BLaER1 (cell line): ENCODE data around the gene U2AF1L4.

Experiments used
- H3K27ac ChIP-seq: shearing (Covaris generic); formaldehyde crosslinking; 2 replicates; pipeline ENCODE4 v1.8.1; 2022
- H3K27me3 ChIP-seq: shearing (Covaris generic); formaldehyde crosslinking; 2 replicates; pipeline ENCODE4 v1.8.1; 2022
- H3K36me3 ChIP-seq: shearing (Covaris generic); formaldehyde crosslinking; 2 replicates; pipeline ENCODE4 v1.8.1; 2022
- H3K4me1 ChIP-seq: shearing (Covaris generic); formaldehyde crosslinking; 2 replicates; pipeline ENCODE4 v1.8.1; 2022
- H3K4me2 ChIP-seq: shearing (Covaris generic); formaldehyde crosslinking; 2 replicates; pipeline ENCODE4 v1.8.1; 2022
- H3K4me3 ChIP-seq: shearing (Covaris generic); formaldehyde crosslinking; 2 replicates; pipeline ENCODE4 v1.8.1; 2022
- H3K9ac ChIP-seq: shearing (Covaris generic); formaldehyde crosslinking; 2 replicates; pipeline ENCODE4 v1.8.1; 2022
- H3K9me3 ChIP-seq: shearing (Covaris generic); formaldehyde crosslinking; 2 replicates; pipeline ENCODE4 v1.8.1; 2022
- H4K20me1 ChIP-seq: shearing (Covaris generic); formaldehyde crosslinking; 2 replicates; pipeline ENCODE4 v1.8.1; 2022
- Cebpa-rat ChIP-seq: shearing (Covaris generic); IDR thresholded peaks from 2 replicates; pipeline ENCODE4 v1.8.1; 2022

Gene U2AF1L4

GRCh38 chr19:35781650-35782049 is 36.4 kb upstream of the U2AF1L4 start:
- peaks cover 84% of the 10 kb centered on the region for H3K36me3 ChIP-seq
- H3K27me3 ChIP-seq, result no peaks in the 10 kb centered on the region
- no peak overlapping the region for H3K27ac ChIP-seq
- no peak overlapping the region for H3K4me3 ChIP-seq
- no peak overlapping the region for H3K4me2 ChIP-seq
- H3K9ac ChIP-seq, result no peak overlapping the region
- no peaks in the 10 kb centered on the region for H3K9me3 ChIP-seq
- H3K4me1 ChIP-seq, result peaks cover 34% of the 10 kb centered on the region
- H4K20me1 ChIP-seq, result peaks cover 29% of the 10 kb centered on the region
- no peak for TF ChIP-seq Cebpa-rat

GRCh38 chr19:35780717-35781116 is 35.5 kb upstream of the U2AF1L4 start:
- Histone ChIP-seq H3K4me3 (no peak overlapping the region), H3K9me3 (no peaks in the 10 kb centered on the region), H3K9ac (no peak overlapping the region), H3K4me1 (peaks cover 41% of the 10 kb centered on the region), H3K4me2 (no peak overlapping the region), H3K27me3 (no peaks in the 10 kb centered on the region), H4K20me1 (peaks cover 34% of the 10 kb centered on the region), H3K36me3 (peaks cover 76% of the 10 kb centered on the region), H3K27ac (no peak overlapping the region)
- no peak for TF ChIP-seq Cebpa-rat

DNA sequence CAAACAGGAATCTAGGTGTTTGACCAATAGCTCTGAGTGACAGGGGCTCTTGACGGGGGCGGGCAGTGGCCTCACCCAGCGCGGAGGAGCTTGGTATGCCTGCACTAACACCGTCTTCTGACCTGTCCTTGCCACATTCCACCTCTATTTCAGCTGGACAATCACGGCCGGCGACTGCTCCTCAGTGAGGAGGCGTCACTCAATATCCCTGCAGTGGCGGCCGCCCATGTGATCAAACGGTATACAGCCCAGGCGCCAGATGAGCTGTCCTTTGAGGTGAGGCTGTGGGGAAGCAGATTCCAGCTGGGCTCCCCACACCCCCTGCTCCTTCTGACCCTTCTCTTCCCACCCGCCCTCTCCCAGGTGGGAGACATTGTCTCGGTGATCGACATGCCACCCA is 34.8 kb upstream of the U2AF1L4 start:
- H3K9ac ChIP-seq, result no peak overlapping the region
- peaks cover 69% of the 10 kb centered on the region for H3K36me3 ChIP-seq
- H4K20me1 ChIP-seq, result peaks cover 34% of the 10 kb centered on the region
- H3K4me3 ChIP-seq, result no peak overlapping the region
- no peaks in the 10 kb centered on the region for H3K27me3 ChIP-seq
- H3K4me1 ChIP-seq, result peaks cover 41% of the 10 kb centered on the region
- no peaks in the 10 kb centered on the region for H3K9me3 ChIP-seq
- H3K4me2 ChIP-seq, result no peak overlapping the region
- no peak overlapping the region for H3K27ac ChIP-seq
- TF ChIP-seq Cebpa-rat, result no peak

DNA sequence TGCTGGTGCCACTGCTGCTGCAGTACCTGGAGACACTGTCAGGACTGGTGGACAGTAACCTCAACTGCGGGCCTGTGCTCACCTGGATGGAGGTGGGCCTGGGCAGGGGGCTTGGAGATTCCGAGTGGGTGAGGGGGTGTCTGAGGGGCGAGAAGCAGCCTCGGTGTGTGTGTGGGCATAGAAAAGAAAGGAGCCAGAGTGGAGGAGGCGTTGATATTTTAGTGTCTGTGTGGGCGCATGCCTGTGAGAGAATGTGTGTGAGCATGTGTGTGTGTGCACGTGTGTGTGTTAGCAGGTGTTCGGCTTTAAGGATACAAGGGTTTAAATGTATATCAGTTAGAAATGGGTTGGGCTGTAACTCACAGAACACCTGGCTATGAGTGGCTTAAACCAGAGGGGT is 33.8 kb upstream of the U2AF1L4 start:
- Histone ChIP-seq H3K4me3 (no peak overlapping the region), H3K4me1 (peaks cover 48% of the 10 kb centered on the region), H3K27ac (no peak overlapping the region), H3K36me3 (peaks cover 64% of the 10 kb centered on the region), H3K4me2 (no peak overlapping the region), H3K9me3 (no peaks in the 10 kb centered on the region), H4K20me1 (peaks cover 34% of the 10 kb centered on the region), H3K27me3 (no peaks in the 10 kb centered on the region), H3K9ac (no peak overlapping the region)
- no peak for TF ChIP-seq Cebpa-rat

DNA sequence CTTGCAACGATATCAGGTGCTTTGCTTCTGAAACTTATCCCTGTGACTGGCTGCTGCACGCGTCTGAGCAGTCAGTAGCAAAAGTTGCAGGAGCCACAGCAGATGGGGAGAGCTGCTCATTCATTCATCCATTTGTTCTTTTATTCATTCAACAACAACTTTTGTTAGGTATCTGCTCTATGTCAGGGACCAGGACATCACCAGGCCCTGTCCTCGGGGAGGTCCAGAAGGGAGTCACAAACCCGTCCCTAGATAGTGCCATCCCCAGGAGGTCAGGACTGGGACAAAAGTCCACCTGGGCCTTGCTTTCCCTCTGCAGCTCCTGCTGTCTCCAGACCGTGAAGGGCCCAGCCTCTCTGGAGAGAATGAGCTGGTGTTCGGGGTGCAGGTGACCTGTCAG is 32.7 kb upstream of the U2AF1L4 start:
- Histone ChIP-seq H3K9me3 (no peaks in the 10 kb centered on the region), H3K27me3 (no peaks in the 10 kb centered on the region), H3K4me2 (no peak overlapping the region), H3K9ac (no peak overlapping the region), H3K4me1 (peaks cover 38% of the 10 kb centered on the region), H3K4me3 (no peak overlapping the region), H4K20me1 (peaks cover 34% of the 10 kb centered on the region), H3K27ac (peak overlapping the region; percentile 3; the same call in 1 of the 2 replicates), H3K36me3 (peaks cover 55% of the 10 kb centered on the region)
- TF ChIP-seq Cebpa-rat, result no peak

- peak overlapping the region; percentile 92 for H3K4me2 ChIP-seq
- no peak overlapping the region; the same call in 1 of the 2 replicates for H3K4me3 ChIP-seq
- 0 out of 2 replicates have a peak overlapping the region, but pooled peaks have one; percentile 22 for H3K27ac ChIP-seq
- H3K9me3 ChIP-seq, result no peaks in the 10 kb centered on the region
- peaks cover 31% of the 10 kb centered on the region for H3K4me1 ChIP-seq
- no peak for TF ChIP-seq Cebpa-rat
- H3K9ac ChIP-seq, result peak overlapping the region; percentile 77; the same call in 1 of the 2 replicates
- no peaks in the 10 kb centered on the region for H3K27me3 ChIP-seq
- H3K36me3 ChIP-seq, result peaks cover 48% of the 10 kb centered on the region
- peaks cover 34% of the 10 kb centered on the region for H4K20me1 ChIP-seq
Observed at GRCh38 chr19:35777086-35777841, 32.0 kb upstream of the U2AF1L4 start.

GRCh38 chr19:35776102-35776788 is 31.0 kb upstream of the U2AF1L4 start:
- H3K4me2 ChIP-seq, result peak overlapping the region; percentile 92
- H3K27me3 ChIP-seq, result no peaks in the 10 kb centered on the region
- no peak for TF ChIP-seq Cebpa-rat
- H3K4me3 ChIP-seq, result peak overlapping the region; percentile 75
- H3K9ac ChIP-seq, result peak overlapping the region; percentile 77
- no peaks in the 10 kb centered on the region for H3K9me3 ChIP-seq
- H3K27ac ChIP-seq, result 0 out of 2 replicates have a peak overlapping the region, but pooled peaks have one; percentile 70
- peaks cover 29% of the 10 kb centered on the region for H4K20me1 ChIP-seq
- peaks cover 38% of the 10 kb centered on the region for H3K36me3 ChIP-seq
- peaks cover 25% of the 10 kb centered on the region for H3K4me1 ChIP-seq

DNA sequence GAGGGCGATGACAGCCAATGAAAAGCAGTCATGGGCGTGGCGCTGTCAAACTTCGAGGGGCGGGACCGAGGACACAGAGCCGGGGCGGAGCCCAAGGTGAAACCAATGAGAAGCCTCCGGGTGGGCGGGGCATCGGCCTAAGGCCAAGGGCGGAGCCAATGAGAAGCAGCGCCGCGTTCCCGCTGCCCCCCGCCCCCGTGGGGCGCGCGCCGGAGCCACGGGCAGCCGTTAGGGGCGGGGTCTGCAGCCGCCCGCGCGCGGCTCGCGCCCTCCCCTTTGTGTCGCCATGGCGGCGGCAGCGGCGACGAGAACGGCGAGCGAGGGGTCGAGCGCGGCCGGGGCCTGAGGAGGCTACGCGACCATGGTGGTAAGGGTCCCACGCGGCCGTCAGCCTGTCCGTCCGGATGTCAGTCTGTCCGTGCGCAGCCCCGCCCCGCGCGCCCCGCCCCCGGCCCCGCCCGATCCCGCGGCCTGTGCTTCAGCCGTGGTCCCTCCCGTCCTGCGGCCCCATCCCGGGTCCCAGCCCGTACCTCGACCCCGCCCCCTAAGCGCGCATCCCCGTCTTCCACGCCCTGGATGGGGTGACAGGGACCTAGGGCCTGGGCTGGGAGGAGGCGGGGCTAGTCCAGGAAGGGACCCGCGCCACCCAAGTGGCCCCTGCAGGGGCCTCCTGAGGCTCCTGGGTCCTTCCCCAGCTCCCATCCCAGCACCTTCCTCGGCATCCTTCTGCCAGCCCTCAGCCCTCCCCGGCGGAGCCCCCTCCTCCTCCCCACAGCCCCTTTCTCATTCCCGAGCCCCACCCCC is 30.3 kb upstream of the U2AF1L4 start, which contains the start of gene ARHGAP33:
TSS of gene ARHGAP33 (plus strand) at position 267 of the 804 bp plus-strand sequence. CDS start at position 362, 95 bp downstream.
- H3K4me1 ChIP-seq, result peaks cover 25% of the 10 kb centered on the region
- H3K27me3 ChIP-seq, result no peaks in the 10 kb centered on the region
- H3K36me3 ChIP-seq, result peaks cover 31% of the 10 kb centered on the region
- peak within 1 kb of the TSS; percentile 75 for H3K4me3 ChIP-seq
- H4K20me1 ChIP-seq, result peaks cover 29% of the 10 kb centered on the region
- TF ChIP-seq Cebpa-rat, result no peak
- peak within 1 kb of the TSS; percentile 92 for H3K4me2 ChIP-seq
- peak within 1 kb of the TSS; percentile 70 for H3K27ac ChIP-seq
- H3K9ac ChIP-seq, result peak within 1 kb of the TSS; percentile 77
- no peaks in the 10 kb centered on the region for H3K9me3 ChIP-seq

DNA sequence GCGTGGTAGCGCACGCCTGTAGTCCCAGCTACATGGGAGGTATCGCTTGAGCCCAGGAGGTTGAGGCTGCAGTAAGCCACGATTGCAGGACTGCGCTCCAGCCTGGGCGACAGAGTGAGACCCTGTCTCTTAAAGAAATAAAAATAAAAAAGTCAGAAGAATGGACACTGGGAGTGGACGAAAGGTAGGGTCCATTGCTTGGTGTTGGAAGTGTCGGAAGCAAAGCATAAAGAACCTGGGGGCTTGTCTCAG is 29.8 kb upstream of the U2AF1L4 start:
- Histone ChIP-seq H3K27ac (no peak overlapping the region), H3K9me3 (no peaks in the 10 kb centered on the region), H3K9ac (no peak overlapping the region), H3K4me2 (peak overlapping the region; percentile 77), H3K36me3 (peaks cover 27% of the 10 kb centered on the region), H3K4me3 (peak overlapping the region; percentile 75), H4K20me1 (peaks cover 29% of the 10 kb centered on the region), H3K27me3 (no peaks in the 10 kb centered on the region), H3K4me1 (peaks cover 25% of the 10 kb centered on the region)
- no peak for TF ChIP-seq Cebpa-rat
